Activated CD8-positive, alpha-beta memory T cell treated with anti-CD3 and anti-CD28 coated beads for 4 hours (primary cell): ENCODE measurements around the gene KRTAP12-1.
"Not testable (repeated sequence)": the region's sequence is repeated elsewhere in the genome, so short reads cannot be mapped to it uniquely, and the experiment has no call there.

Source experiments
- DNase-seq, 2 donors: peaks; one replicate each; pipeline ENCODE4 v3.0.0-alpha.2; 2020; ENCODE audit warnings: low read depth in 2 of 2

KRTAP12-1 gene

DNA sequence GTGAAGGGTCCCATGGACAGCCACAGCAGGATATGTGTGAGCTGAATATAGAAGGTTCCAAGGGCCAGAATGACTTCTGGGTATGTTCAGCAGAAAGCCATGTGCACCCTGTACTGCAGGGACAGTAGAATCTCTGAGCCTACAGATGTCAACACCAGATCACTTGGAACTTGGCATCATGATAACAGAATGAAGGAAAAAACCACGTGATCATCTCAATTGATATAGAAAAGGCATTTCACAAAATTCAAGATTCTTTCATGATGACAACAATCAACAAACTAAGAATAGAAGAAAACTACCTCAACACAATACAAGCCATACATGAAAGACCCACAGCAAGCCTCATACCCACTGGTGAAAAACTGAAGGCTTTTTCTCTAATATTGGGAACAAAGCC is 14.4 kb downstream of the KRTAP12-1 start:
- DNase-seq: no peak

DNA sequence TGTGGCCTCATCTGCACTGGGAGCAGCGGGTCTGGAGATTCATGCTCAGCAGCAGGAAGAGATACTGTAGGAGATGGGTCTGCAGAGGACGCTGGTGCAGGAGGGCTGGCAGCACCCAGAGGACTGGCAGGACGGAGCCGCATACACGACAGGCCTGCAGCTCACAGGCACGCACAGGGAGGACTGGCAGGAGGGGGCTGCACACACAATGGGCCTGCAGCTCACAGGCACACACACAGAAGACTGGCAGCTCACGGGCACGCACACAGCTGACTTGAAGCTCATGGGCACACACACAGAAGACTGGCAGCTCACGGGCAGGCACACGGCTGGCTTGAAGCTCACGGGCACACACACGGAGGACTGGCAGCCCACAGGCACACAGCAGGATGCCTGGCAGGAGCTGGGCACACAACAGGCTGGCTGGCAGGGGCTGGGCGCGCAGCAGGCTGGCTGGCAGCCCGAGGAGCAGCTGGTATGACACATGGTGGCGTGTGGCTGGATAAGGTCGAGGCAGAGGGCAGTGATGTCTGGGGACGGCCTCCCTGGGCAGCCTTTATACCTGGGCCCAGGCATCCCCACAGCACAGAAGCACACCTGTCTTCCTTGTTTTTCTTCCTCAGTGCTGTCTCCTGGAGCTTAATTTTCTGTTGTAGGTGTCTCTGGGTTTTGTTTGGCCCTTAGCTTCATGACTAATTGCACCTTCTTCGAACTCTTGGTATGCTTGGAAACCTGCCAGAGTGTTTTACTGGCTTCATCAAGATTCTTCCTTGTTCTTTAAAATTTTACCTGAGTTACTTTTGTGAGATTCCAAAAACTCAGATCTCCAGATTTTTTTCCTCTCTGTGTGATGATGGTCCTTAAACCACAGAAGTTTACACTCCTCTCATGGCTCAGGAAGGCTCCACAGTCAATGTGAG is 15.3 kb downstream of the KRTAP12-1 start, which contains the start of gene KRTAP12-2:
TSS of gene KRTAP12-2 (minus strand) at position 527 of the 920 bp plus-strand sequence. CDS start at position 486, 41 bp downstream.
- no peak for DNase-seq

DNA sequence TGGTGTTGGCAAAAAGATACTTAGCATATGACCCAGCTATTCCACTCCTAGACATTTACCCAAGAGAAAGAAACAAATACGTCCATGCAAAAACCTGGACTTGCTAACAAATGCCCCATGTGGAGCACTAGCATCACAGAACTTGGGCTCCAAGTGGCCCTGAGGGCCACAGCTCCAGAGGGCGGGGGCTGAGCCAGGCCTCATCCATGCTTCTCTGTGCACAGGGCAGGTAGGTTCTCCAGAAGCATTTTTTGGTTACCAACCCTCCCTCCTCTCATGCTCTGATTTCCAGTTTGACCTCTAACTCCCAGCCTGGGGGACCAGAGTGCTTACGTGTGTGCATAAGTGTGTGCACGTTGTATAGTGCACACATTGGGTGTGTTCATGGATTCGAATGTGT is 17.3 kb downstream of the KRTAP12-1 start:
- DNase-seq: no peak

DNA sequence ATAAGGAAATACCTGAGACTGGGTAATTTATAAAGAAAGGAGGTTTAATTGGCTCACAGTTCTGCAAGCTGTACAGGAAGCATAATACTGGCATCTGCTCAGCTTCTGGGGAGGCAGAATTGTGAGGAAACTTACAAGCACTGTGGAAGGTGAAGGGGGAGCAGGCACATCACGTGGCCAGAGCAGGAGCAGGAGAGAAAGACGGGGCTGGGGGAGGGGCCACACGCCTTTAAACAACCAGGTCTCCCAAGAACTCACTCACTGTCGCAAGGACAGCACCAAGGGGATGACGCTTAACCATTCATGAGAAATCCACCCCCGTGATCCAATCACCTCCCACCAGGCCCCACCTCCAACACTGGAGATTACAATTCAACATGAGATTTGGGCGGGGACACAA is 20.4 kb downstream of the KRTAP12-1 start:
- not testable (repeated sequence) for DNase-seq

DNA sequence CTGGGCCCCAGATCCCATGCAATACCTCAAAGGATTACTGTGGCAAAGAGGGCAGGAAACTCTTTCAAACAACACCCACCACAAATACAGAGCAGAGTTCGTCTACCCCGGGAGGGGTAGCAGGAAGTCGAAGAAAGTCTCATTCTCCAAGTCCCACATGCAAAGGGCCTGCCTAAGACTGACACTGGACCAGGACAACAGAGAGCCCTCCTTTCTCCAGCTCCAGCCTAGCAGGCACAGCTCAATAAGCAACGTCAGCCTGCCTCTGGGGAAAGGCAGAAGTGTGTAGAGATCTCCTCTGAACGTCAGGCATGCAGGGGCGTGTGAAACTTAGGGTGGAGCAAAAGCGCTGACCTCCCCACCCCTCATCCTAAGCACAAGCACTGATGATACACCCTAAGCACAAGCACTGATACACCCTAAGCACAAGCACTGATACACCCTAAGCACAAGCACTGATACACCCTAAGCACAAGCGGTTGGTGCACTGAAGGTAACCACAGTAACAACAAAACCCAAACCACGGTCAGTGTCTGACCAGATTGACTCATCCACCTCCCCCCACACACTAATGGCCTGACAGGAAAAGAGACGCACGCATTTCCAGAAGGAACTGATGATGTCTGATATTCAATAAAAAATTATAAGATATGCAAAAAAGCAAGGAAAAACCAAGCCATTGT is 22.9 kb downstream of the KRTAP12-1 start:
- DNase-seq: no peak

DNA sequence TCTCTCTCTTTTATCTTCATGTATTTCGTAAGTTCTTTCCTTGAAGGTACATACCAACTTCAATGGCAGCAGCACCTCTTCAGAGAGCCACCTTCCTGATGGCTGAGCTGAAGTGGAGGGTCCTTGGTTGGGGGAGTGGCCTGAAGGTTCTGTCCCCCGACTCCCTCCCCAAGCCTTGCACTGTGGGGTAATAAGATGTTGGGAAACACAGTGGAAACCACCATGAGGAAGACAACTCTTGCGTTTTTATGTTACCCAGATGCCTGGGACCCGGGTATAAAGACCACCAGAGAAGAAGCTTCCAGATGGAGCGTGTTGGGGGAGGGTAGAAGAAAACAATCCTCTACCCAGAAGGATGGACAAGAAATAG is 23.4 kb downstream of the KRTAP12-1 start:
- DNase-seq: no peak

DNA sequence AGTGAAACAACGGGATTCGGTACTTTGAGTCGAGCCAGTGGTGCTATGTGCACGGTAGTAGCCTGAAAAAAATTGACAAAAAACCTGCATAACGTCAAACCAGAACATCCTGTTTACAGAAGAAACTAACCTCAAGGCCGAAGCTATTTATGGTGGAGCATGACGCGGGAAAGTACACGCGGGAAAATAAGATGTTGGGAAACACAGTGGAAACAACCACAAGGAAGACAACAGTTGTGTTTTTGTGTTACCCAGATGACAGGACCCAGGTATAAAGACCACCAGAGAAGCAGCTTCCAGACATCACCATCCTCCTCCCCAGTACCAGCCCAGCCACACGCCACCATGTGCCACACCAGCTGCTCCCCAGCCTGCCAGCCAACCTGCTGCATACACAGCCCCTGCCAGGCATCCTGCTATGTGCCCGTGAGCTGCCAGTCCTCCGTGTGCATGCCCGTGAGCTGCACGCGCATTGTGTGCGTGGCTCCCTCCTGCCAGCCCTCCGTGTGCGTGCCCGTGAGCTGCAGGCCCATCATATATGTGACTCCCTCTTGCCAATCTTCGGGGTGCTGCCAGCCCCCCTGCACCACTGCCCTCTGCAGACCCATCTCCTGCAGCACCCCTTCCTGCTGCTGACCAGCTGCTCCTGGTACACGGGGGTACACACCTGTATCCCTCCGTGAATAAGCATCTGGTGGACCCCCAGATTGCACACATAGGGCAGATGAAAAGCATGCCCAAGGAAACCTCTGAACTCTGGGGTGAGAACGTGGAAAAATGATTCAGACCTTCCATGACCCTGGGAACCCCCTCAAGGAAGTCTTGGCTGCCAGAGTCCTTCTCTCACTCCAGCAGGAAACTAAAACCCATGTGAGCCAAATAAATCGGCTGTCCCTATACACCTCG is 24.1 kb downstream of the KRTAP12-1 start, which contains the start of gene KRTAP12-3:
TSS of gene KRTAP12-3 (plus strand) at position 298 of the 906 bp plus-strand sequence. CDS start at position 346, 48 bp downstream.
- peak in 1 of 2 donors; percentile 20 for DNase-seq

DNA sequence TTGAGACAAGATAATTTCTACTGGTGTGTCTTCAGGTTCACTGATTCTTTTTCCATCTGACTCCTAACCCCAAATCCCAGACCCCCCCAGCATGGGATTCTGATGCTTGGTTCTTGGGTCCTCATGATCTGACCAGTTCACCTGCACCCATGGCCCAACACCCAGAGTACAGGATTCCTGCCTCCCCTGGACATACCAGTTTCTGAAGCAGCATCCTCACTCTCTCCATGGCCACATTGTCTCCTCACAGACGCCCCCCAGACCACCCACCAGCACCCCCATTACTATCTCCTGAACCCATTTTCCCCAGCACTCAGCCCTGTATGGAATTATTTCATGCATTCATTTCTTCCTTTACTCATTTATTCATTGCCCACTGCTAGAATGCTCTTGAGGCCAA is 25.1 kb downstream of the KRTAP12-1 start:
- DNase-seq: no peak

DNA sequence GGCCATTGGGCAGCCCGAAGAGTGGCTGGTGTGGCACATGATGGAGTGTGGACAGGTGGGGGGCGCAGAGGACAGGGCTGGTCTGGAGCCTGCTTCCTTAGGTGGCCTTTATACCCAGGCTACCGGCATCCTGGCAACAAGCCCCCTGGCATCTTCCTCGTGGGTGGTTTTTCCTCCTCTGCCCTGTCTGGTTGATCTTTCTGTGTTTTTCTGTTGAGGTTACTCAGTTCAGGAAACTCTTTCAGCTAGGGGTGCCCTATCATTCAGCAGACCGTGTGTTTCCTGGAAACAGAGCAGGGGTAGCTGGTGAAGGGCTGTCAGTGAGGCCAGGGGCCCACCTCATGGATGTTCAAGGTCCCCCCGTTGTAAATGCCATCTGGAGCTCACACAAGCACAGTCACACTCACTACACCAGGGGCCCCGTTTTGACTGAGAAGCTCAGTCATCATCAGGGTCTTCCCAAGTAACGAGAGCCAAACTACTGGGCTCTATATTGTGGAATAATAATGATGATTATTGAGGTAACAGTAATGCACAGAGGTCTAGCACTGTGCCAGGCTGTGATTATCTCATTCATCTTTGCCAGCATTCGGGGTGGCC is 27.3 kb downstream of the KRTAP12-1 start, which contains the start of gene KRTAP12-4:
TSS of gene KRTAP12-4 (minus strand) at position 84 of the 600 bp plus-strand sequence. CDS start at position 39, 45 bp downstream.
- no peak for DNase-seq

DNA sequence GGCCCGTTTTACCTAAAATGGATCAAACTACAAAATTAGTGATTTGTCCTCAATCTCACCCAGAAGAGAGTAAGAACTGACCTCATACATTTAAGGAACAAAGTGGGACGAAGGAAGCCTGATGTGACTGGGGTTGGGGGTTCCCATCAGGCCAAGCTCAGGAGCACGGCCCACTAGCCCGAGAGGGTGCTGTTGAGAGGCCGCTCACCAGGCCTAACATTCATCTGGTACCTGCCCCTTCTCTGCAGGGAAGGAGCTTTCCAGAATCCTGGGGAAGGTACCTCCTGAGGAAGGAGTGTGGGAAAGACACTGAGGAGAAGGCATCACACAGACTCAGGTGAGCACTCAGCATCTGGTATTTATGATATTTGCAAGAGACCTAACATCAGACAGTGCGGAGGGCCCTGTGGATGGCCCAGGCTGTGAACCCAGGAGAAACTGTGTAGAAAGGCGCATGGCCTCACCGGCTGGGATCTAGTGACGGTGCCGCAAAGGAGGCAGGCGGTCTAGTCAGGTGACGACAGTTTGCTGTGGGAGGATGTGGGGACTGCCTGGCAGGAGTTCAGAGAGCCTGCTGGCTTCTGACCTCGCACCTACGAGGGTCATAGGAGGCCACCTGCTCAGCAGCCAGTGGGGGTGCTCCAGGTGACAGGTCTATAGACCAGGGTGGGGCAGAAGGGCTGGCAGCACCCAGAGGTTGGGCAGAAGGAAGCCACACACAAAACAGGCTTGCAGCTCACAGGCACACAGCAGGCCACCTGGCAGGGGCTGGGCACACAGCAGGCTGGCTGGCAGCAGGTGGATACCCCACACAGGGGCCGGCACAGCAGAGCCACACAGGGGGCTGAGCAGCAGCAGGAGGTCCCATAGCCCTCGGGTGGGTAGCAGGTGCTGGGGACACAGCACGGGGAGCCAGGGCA is 28.0 kb downstream of the KRTAP12-1 start:
- no peak for DNase-seq

DNA sequence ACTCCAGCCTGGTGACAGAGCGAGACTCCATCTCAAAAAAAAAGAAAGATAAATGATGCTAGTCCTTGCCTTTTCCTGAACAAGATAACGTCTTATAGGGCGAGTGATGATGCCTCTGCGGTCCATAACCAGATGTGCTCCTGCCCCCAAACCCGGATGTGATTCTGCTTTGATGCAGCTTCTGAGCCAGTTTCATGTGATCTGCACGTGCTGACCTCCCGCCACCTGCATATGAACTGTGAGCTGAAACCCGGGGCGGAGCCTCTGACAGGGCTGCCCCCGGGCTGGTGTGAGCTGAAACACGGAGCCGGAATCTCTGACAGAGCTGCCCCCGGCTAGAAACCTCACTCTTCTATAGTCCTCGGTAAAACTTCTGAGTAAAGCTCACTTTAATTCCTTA is 28.8 kb downstream of the KRTAP12-1 start:
- DNase-seq: no peak

DNA sequence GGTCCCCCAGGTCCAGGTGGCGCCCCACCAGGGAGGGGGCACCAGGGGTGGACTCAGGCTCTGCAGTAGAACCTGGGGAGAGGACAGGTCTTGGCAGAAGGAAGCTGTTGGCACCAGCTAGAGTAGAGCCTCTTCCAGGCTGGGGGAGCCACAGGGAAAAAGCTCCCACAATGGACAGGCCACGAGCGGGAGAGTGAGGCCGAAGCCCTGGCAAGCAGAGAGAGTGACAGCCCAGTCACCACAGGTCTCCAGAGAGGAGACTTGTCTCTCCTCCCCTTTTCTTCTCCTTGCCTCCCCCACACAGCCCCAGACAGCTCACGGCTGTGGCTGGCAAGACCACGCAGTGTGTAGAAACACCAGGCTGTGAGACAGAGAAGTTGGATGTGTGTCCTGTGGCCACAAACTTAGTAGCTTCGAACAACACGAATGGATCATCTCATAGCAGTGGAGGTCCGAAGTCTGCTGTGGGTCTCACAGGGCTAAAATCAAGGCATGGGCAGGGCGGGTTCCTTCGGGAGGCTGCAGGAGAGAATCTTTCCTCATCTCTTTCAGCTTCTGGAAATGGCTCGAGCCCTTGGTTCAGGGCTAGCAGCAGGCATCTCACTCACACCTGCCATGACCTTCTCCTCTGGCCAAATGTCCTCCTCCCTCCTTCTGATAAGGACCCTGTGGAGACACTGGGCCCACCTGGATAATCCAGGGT is 30.8 kb downstream of the KRTAP12-1 start:
- DNase-seq: no peak

DNA sequence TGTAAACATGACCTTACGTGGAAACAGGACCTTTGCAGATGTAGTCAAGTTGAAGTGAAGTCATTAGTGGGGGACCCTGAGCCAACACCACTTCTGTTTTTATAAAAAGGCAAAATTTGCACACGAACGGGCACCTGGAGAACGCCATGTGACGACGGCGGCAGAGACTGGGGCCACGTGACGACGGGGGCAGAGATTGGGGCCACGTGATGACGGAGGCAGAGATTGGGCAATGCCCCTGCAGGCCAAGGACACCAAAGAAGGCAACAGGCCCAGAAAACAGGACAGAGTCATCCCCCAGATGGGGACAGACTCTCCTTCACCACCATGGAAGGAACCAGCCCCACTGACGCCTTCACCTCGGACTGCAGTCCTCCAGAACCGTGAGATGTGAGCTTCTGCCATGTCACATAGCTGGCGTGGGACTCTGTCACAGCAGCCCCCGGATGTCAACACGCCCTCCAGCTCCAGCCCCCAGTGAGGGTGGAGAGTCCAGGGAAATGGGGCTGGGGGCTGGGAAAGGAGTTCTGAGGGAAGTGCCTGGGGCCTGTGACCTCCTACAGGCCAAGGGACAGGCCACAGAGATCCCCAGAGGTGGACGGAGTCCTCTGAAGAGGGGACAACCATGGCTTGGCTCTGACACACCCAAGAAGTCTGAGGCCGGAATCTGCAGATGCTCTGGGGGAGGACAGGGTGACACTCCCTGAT is 31.5 kb downstream of the KRTAP12-1 start:
- no peak for DNase-seq

DNA sequence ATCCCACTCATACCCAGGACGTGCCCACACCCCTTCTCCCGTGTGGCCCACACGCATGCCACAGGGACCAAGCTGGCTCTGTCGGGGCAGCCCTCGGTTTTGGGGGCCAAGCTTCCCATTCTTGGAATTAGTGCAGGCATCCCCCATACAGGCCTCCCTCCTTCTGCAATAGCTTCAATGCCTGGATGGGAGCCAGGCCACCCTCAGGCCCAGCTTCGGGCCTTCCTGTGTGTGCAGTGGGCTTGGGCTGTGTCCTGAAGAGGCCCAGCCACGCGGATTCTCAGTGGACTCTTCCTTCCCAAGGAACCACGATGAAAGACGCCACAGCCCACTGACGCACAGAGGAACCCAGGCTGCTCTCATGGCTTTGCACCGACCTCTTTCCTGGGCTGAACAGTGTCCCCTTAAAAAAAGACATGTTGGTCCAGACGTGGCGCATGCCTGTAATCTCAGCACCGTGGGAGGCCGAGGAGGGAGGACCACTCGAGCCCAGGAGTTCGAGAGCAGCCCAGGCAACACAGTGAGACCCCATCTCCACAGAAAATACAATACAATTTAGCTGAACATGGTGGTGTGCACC is 32.4 kb downstream of the KRTAP12-1 start:
- DNase-seq: no peak

DNA sequence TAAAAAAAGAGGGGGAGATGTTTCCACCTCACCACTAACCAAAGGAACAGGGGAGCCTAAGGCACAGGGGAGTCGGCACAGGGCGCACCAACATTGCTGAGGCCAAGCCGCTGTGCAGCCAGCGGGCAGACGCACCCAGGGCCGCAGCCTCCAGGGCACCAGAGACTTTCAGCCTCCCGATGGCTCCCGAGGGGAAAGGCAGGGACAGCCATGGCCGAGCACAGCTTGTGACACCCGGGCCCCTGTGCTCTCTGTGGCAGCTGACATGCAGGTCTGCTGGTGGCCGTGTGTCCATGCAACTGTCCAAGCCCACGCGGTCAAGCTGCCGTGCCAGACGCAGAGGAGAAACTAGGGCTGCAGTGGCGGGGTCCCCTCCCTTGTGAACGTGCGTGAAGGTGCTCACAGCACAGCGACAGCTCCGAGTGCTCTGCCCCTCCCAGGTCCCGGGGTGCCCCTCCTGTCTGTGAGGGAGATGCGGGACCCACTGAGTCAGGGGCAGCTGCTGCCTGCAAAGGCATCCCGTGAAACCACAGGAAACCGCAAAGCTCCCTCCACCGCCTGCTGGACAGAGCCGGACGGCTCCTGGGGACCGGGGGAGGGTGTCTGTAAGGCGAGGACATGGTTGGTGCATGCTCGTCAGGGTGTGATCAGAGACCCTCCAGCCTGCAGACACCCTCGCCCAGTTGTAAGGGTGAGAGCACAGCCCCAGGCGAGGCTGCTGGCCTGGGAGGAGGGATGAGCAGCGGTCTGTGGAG is 33.2 kb downstream of the KRTAP12-1 start:
- no peak for DNase-seq

DNA sequence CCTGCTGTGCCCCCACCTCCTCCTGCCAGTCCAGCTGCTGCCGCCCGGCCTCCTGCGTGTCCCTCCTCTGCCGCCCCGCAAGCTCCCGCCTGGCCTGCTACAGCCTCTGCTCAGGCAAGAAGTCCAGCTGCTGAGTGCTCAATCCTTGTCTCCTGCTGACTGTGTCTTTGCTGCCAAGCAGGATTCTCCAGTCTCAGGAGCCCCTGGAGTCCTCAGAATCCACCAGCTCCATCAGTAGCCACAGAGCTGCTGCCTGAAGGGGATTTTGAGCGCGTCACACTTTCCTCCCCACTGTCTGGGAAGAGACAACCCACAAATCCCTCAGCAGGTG is 34.8 kb downstream of the KRTAP12-1 start:
- DNase-seq: no peak

DNA sequence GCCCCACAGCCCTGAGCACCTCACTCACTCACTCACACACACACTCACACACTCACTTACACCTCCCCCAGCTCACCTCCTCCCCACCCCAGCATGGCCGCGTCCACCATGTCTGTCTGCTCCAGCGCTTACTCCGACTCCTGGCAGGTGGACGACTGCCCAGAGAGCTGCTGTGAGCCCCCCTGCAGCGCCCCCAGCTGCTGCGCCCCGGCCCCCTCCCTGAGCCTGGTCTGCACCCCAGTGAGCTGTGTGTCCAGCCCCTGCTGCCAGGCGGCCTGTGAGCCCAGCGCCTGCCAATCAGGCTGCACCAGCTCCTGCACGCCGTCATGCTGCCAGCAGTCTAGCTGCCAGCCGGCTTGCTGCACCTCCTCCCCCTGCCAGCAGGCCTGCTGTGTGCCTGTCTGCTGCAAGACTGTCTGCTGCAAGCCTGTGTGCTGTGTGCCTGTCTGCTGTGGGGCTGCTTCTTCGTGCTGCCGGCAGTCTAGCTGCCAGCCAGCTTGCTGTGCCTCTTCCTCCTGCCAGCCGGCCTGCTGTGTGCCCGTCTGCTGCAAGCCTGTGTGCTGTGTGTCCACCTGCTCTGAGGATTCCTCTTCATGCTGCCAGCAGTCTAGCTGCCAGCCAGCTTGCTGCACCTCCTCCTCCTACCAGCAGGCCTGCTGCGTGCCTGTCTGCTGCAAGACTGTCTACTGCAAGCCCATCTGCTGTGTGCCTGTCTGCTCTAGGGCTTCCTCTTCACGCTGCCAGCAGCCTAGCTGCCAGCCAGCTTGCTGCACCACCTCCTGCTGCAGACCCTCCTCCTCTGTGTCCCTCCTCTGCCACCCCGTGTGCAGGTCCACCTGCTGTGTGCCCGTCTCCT is 35.4 kb downstream of the KRTAP12-1 start, which contains the start of gene KRTAP10-11:
TSS of gene KRTAP10-11 (plus strand) at position 49 of the 856 bp plus-strand sequence. CDS start at position 94, 45 bp downstream.
- DNase-seq: not testable (repeated sequence)
